Gastrocnemius medialis (tissue), 4 donors: ENCODE results near the gene TRDN. TPM values are rescaled to one million over a fixed set of nuclear protein-coding genes. Genes with fewer than 3 reads are reported as not detected.

Experiments used
- ATAC-seq, 2 donors: fragments of 150-250 bp; one replicate each; pipeline ENCODE4 v1.9.1; 2016
- DNase-seq, 2 donors: peaks; one replicate each; pipeline ENCODE4 v3.0.0-alpha.2; 2019
- H3K27ac ChIP-seq, 4 donors: fragments of 200-600 bp; sonication (generic); 1 replicate in 1 of 4; 2 replicates in 3 of 4; pipeline ENCODE4 v1.5.1; 2016 to 2018; ENCODE audit warnings: mild to moderate bottlenecking in 2 of 4, moderate library complexity in 1 of 4
- H3K27me3 ChIP-seq, 3 donors: fragments of 200-600 bp; sonication (generic) in 2 of 3; 1 replicate in 1 of 3; 2 replicates in 2 of 3; pipeline versions ENCODE4 v1.5.1 to v1.6.0; 2016 to 2019; ENCODE audit warnings: mild to moderate bottlenecking in 1 of 3, moderate library complexity in 1 of 3
- H3K36me3 ChIP-seq, 2 donors: fragments of 200-600 bp; sonication (generic) in 1 of 2; one replicate each; pipeline ENCODE4 v1.5.1; 2017 to 2018
- H3K4me1 ChIP-seq, 2 donors: fragments of 200-600 bp; sonication (generic) in 1 of 2; one replicate each; pipeline ENCODE4 v1.5.1; 2016 to 2017; ENCODE audit warnings: mild to moderate bottlenecking in 2 of 2
- H3K4me3 ChIP-seq, 4 donors: fragments of 200-600 bp; sonication (generic) in 3 of 4; 1 replicate in 1 of 4; 2 replicates in 3 of 4; pipeline ENCODE4 v1.5.1; 2016 to 2019; ENCODE audit warnings: mild to moderate bottlenecking in 2 of 4
- H3K9me3 ChIP-seq, 3 donors: fragments of 200-600 bp; sonication (generic) in 2 of 3; 1 replicate in 1 of 3; 2 replicates in 2 of 3; pipeline ENCODE4 v1.5.1; 2016 to 2019
- CTCF ChIP-seq, 5 experiments: fragments of 450-650 bp in 3 of 5; fragments of 200-600 bp in 2 of 5; sonication (generic) in 2 of 5; IDR thresholded peaks in 4 of 5; conservative IDR thresholded peaks in 1 of 5; 1 replicate in 4 of 5; 2 replicates in 1 of 5; pipeline ENCODE4 v1.5.1; 2016 to 2019; ENCODE audit warnings: antibody characterized with exemption in 5 of 5, mild to moderate bottlenecking in 3 of 5, moderate library complexity in 3 of 5
- POLR2A ChIP-seq, 2 donors: fragments of 450-650 bp; IDR thresholded peaks; one replicate each; pipeline ENCODE4 v1.6.1; 2017; ENCODE audit warnings: antibody characterized with exemption in 2 of 2, mild to moderate bottlenecking in 2 of 2, moderate library complexity in 2 of 2
- in situ Hi-C, 4 donors: fragments of 200-750 bp; cut with MboI; loops; one replicate each; pipeline versions ENCODE4 v1.15.0 to v1.8.0; 2017; ENCODE audit warnings: low sequenced_read_pairs in 4 of 4
- intact Hi-C: fragments of 100-400 bp; cut with DNase I; formaldehyde crosslinking; loops from one replicate; pipeline ENCODE4 v1.15.1; 2023; ENCODE audit warnings: low total_unique reads
- total RNA-seq, 4 donors: library from RNA; depleted of rRNA; stranded (reverse); fragments of >200 nt; gene quantifications; one replicate each; pipeline versions ENCODE4 v1.1.0 to v1.2.3, GENCODE V29; 2016

TRDN gene
- total RNA-seq, 4 donors from 2014 or later: 190 to 628 (median 296) TPM

GRCh38 chr6:123518441-123519188 is 118.1 kb downstream of the TRDN start:
- Histone ChIP-seq H3K36me3 (no peaks in the 10 kb centered on the region), H3K27me3 (no peaks in the 10 kb centered on the region), H3K4me1 (peaks cover 42 to 73% of the 10 kb centered on the region in 2 donors), H3K27ac (peak overlapping the region; percentile 68 to 89 (median 83)), H3K9me3 (no peaks in the 10 kb centered on the region), H3K4me3 (peak overlapping the region in 2 of 4 donors; percentile 8 to 28)
- ATAC-seq: peak; percentile 64 to 73
- TF ChIP-seq POLR2A (IDR thresholded peaks at IDR 0.05): no peak
- no peak for TF ChIP-seq CTCF (IDR thresholded peaks at IDR 0.05 in 4 of 5, conservative IDR thresholded peaks at IDR 0.05 in 1 of 5)
- in situ Hi-C loops: no loop called here
- intact Hi-C loops: loop anchor here (2.0 to 5.0 kb wide), 3 partner anchors 99 to 118 kb away; partner anchors contain the start of gene TRDN
- DNase-seq: peak in 1 of 2 donors; percentile 56

- H3K9me3 ChIP-seq: no peaks in the 10 kb centered on the region
- in situ Hi-C loops: no loop called here
- no peak overlapping the region for H3K4me3 ChIP-seq
- no peaks in the 10 kb centered on the region for H3K27me3 ChIP-seq
- TF ChIP-seq CTCF (IDR thresholded peaks at IDR 0.05 in 4 of 5, conservative IDR thresholded peaks at IDR 0.05 in 1 of 5) (no peak), POLR2A (IDR thresholded peaks at IDR 0.05) (no peak)
- intact Hi-C loops: loop anchor here (5.0 kb wide), 2 partner anchors 98 to 102 kb away; no protein-coding TSS in a partner anchor
- DNase-seq (no peak), ATAC-seq (no peak)
- no peaks in the 10 kb centered on the region for H3K36me3 ChIP-seq
- peaks cover 41 to 63% of the 10 kb centered on the region in 2 donors for H3K4me1 ChIP-seq
- H3K27ac ChIP-seq: peak overlapping the region; percentile 68 to 89 (median 83)
Measured at GRCh38 chr6:123515715-123516114, 121.0 kb downstream of the TRDN start.

GRCh38 chr6:123509112-123509511 is 127.6 kb downstream of the TRDN start:
- TF ChIP-seq POLR2A (IDR thresholded peaks at IDR 0.05) (no peak), CTCF (IDR thresholded peaks at IDR 0.05 in 4 of 5, conservative IDR thresholded peaks at IDR 0.05 in 1 of 5) (no peak)
- peak overlapping the region in 3 of 4 donors; percentile 49 to 85 (median 81) for H3K27ac ChIP-seq

GRCh38 chr6:123508290-123508689 is 128.5 kb downstream of the TRDN start:
- in situ Hi-C loops (no loop called here), intact Hi-C loops (no loop called here)
- Histone ChIP-seq H3K27ac (peak overlapping the region in 2 of 4 donors; percentile 50 to 81), H3K27me3 (no peaks in the 10 kb centered on the region), H3K9me3 (no peaks in the 10 kb centered on the region), H3K4me3 (no peak overlapping the region), H3K4me1 (peaks cover 4 to 5% of the 10 kb centered on the region in 2 donors), H3K36me3 (peaks cover 0 to 4% of the 10 kb centered on the region in 2 donors)
- no peak for TF ChIP-seq CTCF (IDR thresholded peaks at IDR 0.05 in 4 of 5, conservative IDR thresholded peaks at IDR 0.05 in 1 of 5)
- no peak for TF ChIP-seq POLR2A (IDR thresholded peaks at IDR 0.05)
- ATAC-seq (no peak), DNase-seq (no peak)

More at GRCh38 chr6:123509112-123509511, 127.6 kb downstream of the TRDN start:
- DNase-seq: no peak
- H3K9me3 ChIP-seq: no peaks in the 10 kb centered on the region
- H3K4me3 ChIP-seq: no peak overlapping the region
- no peaks in the 10 kb centered on the region for H3K27me3 ChIP-seq
- in situ Hi-C loops: no loop called here
- no peaks in the 10 kb centered on the region for H3K36me3 ChIP-seq
- ATAC-seq: no peak
- H3K4me1 ChIP-seq: peaks cover 5 to 13% of the 10 kb centered on the region in 2 donors
- intact Hi-C loops: no loop called here
